ENCODE results near the gene KIF3A.
A peak's percentile ranks its signal among the peaks of the same experiment; 100 is the strongest.
"Not testable (repeated sequence)": the region's sequence is repeated elsewhere in the genome, so short reads cannot be mapped to it uniquely, and the experiment has no call there.

The KIF3A gene

DNA sequence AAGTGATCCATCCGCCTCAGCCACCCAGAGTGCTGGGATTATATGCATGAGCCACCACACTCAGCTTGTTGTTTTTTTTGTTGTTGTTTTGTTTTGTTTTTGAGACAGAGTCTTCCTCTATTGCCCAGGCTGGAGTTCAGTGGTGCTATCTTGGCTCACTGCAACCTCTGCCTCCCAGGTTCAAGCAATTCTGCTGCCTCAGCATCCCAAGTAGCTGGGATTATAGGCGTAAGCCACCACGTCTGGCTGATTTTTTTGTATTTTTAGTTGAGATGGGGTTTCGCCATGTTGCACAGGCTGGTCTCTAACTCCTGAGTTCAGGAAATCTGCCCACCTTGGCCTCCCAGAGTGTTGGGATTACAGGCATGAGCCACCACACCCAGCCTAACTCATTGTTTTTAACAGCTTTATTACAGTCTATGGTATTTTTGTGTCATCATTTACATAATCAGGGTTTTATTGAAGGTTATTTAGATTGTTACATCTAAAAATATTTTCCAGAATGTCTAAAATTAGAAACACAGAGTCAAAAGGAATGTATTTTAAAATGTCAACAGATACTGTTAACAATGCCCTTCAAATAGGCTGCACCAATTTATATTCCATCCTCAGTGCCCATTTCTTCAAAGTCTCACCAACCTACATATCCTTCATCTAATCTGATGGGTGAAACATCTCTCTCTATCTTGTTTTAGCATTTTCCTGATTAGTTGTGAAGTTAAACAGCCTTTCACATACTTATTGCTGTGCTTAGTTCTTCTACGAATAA is 18.6 kb downstream of the KIF3A start:
- Mint-ChIP-seq H3K27me3 (no peaks in the 10 kb centered on the region), H3K36me3 (peaks cover 12% of the 10 kb centered on the region), H3K27ac (no peak overlapping the region), H3K9me3 (no peaks in the 10 kb centered on the region), H3K4me3 (no peak overlapping the region), H3K4me1 (peaks cover 12% of the 10 kb centered on the region)

DNA sequence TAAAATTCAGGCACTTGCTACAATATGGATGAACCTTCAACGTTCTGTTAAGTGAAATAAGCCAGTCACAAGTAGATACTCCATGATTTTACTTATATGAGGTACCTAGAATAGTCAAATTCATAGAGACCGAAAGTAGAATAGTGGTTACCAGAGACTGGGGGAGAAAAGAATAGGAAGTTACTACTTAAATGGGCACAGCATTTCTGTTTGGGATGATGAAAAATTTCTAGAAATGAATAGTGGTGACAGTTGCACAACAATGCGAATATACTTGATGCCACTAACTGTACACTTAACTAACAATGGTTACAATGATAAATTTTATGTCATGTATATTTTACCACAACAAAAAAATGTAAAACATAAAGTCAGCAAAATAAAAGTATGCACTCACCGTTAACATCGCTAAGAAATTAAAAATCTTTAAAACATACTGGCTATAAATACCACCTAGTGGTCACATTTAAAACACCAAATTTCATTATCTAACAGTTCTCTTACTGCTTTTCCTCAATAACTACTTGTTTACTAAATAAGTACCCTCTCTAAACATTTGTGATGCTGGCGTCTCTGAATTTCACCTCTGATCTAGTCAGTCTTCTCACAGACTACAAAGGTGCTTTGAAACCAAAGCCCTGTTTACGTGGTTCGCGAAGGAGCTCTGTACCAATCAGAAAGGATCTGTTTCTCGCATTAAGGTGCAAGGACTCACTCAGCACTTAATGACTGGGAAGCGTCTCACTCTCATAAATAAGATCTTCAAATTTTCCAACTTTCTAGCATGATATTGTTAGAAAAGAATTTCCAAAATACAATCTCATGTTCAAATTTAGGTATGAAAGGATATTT is 22.7 kb downstream of the KIF3A start:
- Mint-ChIP-seq H3K36me3 (peaks cover 8% of the 10 kb centered on the region), H3K9me3 (no peaks in the 10 kb centered on the region), H3K27me3 (no peaks in the 10 kb centered on the region), H3K4me1 (peaks cover 12% of the 10 kb centered on the region), H3K4me3 (no peak overlapping the region), H3K27ac (no peak overlapping the region)

DNA sequence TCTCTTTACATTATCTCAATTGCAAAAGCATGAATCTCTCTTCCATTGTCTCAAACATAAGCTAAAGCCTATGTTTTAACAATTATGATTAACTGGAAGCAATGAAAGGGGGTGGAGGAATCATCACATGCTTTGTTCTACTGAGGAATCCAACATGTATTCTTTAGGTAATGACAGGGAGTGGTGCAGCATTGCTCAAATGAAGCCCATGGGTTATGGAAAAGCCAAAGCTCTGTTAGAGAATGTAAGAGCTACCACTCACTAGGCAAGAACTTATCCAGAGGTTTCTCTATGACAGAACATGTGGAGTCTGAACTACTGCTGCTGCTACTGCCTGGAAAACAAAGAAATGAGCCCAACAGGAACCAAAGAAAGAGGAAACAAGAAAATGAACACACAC is 28.7 kb downstream of the KIF3A start:
- H3K36me3 Mint-ChIP-seq = peaks cover 9% of the 10 kb centered on the region
- H3K27me3 Mint-ChIP-seq = no peaks in the 10 kb centered on the region
- H3K4me3 Mint-ChIP-seq = no peak overlapping the region
- H3K27ac Mint-ChIP-seq = no peak overlapping the region
- H3K9me3 Mint-ChIP-seq = no peaks in the 10 kb centered on the region
- no peaks in the 10 kb centered on the region for H3K4me1 Mint-ChIP-seq

DNA sequence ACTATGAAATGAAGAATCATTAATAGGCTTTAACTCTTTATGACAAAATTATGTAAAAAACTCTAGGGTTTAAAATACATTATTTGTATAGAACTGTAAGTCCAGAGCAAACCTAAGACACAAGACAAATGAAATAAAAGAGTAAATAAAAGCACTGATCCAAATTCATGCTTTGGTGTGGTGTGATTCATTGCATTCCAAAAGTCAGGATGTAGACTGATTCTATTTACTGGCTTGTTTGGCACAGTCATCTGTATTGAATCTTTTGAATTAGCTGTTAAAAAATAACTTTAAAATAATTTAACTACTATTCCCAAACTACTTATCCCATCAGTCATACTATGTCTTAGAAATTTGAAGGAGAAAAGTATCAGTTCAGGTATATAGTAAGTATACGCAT is 32.5 kb downstream of the KIF3A start:
- Mint-ChIP-seq H3K4me3 (no peak overlapping the region), H3K4me1 (no peaks in the 10 kb centered on the region), H3K27me3 (no peaks in the 10 kb centered on the region), H3K27ac (no peak overlapping the region), H3K36me3 (peaks cover 19% of the 10 kb centered on the region), H3K9me3 (no peaks in the 10 kb centered on the region)

DNA sequence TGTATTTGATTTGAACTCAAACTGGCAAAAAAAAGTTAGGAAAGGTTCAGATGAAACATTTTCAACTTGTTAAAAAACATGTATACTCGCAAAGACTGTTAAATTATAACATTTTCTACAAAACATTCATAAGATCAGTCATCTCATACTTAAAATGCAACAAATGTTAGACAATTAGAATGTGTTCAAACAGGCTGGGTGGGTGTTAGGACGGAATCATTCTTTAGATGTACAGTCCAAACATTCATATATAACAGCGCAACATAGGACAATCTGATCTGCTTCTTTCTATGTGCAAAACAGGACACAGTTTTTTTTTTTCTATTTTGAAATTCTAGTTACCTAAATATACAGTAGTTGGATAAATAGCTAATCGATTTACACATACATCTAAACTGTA is 41.4 kb downstream of the KIF3A start:
- H3K27ac Mint-ChIP-seq = no peak overlapping the region
- peaks cover 6% of the 10 kb centered on the region for H3K4me1 Mint-ChIP-seq
- H3K9me3 Mint-ChIP-seq = no peaks in the 10 kb centered on the region
- H3K27me3 Mint-ChIP-seq = no peaks in the 10 kb centered on the region
- H3K4me3 Mint-ChIP-seq = no peak overlapping the region
- H3K36me3 Mint-ChIP-seq = peaks cover 18% of the 10 kb centered on the region

DNA sequence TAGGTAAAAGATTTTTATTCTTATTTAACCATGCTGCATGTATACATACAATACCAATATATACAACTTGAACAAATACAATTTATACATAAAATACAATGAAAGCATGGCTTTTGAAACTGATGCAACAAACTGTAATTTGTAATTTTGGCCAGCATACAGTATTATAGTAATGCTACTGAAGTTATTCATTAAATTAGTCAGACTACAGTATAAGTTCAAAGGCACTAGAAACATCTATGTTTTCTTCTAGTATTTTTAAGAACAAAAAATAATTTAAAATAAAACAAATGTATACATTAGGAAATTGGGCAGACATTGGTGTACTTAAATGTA is 44.7 kb downstream of the KIF3A start:
- Mint-ChIP-seq H3K27ac (no peak overlapping the region), H3K27me3 (no peaks in the 10 kb centered on the region), H3K4me1 (peaks cover 27% of the 10 kb centered on the region), H3K4me3 (no peak overlapping the region), H3K9me3 (no peaks in the 10 kb centered on the region), H3K36me3 (peaks cover 6% of the 10 kb centered on the region)

DNA sequence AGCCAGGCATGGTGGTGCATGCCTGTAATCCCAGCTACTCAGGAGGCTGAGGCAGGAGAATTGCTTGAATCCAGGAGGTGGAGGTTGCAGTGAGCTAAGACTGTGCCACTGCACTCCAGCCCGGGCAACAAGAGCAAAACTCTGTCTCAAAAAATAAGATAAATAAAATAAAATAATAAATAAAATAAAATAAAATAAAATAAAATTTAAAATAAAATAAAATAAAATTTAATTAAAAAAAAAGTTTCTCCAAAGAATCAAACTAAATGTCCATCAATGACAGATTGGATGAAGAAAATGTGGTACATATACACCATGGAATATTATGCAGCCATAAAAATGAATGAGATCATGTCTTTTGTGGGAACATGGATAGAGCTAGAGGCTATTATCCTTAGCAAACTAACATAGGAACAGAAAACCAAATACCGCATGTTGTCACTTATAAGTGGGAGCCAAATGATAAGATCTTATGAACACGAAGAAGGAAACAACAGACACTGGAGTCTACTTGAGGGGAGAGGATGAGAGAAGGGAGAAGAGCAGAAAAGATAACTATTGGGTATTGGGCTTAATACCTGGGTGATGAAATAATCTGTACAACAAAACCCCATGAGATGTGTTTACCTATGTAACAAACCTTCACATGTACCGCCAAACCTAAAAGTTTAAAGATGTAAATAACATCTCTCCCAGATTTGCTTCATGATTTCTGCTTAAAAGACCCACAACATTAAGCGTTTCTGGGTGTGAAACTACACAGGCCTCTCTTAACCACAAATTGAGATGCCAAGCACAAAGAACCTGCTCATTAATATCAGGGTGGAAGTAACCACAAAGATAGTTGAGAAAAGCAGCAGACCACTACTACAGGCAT is 45.4 kb downstream of the KIF3A start:
- not testable (repeated sequence) for H3K4me3 Mint-ChIP-seq, H3K27me3 Mint-ChIP-seq, H3K36me3 Mint-ChIP-seq, H3K9me3 Mint-ChIP-seq
- peak overlapping the region; percentile 10 for H3K27ac Mint-ChIP-seq
- H3K4me1 Mint-ChIP-seq = peaks cover 27% of the 10 kb centered on the region

DNA sequence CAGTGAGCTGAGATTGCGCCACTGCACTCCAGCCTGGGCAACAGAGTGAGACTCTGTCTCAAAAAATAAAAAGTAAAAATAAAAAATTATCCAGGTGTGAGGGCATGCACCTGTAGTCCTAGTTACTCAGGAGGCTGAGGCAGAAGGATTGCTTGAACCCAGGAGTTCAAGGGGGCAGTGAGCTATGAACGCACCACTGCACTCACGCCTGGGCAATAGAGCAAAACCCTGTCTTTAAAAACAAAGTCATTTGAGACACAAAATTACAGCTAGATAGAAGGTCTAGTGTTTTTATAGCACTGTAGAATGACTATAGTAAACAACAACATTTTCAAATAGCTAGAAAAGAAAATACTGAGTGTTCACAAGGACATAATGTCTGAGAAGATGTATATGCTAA is 47.2 kb downstream of the KIF3A start:
- Mint-ChIP-seq H3K4me3 (no peak overlapping the region), H3K27ac (no peak overlapping the region), H3K27me3 (no peaks in the 10 kb centered on the region), H3K36me3 (peaks cover 7% of the 10 kb centered on the region), H3K9me3 (no peaks in the 10 kb centered on the region), H3K4me1 (peaks cover 28% of the 10 kb centered on the region)

DNA sequence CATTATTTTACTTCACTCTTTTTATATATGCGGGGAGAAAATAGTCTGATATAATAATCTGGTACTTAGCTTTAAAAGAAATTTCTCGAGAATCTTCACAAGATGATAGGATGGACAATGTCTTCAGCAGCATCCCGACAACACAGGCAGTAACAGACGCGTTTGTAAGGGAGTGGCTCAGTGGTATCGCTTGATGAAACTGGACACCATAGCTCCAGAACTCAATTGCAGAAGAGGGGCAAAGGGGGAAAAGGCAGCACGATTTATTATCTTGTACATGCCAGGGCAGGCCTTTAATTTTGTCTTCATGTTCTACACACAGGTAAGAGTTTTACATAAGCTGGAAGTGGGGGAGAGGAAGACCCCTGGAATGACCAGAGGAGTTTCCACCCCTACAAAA is 47.8 kb downstream of the KIF3A start:
- Mint-ChIP-seq H3K36me3 (peaks cover 7% of the 10 kb centered on the region), H3K27me3 (no peaks in the 10 kb centered on the region), H3K9me3 (no peaks in the 10 kb centered on the region), H3K27ac (no peak overlapping the region), H3K4me1 (peaks cover 33% of the 10 kb centered on the region), H3K4me3 (no peak overlapping the region)

DNA sequence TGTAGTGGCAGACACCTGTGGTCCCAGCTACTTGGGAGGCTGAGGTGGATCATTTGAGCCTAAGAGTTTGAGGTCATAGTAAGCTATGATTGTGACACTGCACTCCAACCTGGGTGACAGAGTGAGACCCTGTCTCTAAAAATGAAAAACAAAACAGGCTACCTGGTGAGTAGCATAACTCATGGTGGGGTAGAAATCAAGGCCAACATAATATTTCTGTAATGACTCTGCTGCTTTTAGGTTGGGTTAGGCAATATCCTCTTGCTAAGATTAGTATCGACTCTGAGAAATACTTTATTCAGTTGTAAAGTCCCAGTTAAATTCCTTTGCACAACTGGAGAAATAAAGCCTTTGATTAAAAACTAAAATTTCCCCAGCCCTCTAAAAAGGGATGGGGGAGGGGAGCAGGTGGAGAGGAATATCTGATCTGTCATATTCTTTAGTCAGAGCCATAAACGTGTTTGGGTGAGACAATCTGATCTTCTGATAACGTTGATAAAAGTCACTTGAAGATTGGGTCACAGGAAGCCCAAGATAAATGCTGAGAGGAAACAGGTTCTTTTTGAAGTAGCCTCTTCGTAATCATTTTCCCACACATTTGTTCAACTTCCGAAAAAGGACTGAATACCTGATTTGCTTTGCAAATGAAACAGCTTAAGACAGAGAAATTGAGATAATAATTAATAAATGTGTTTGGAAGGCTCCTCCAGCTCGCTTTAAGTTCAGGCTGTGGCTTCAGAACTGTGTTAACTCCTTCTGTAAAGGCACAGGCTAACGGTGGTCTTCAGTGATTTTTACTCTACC is 48.6 kb downstream of the KIF3A start:
- Mint-ChIP-seq H3K27ac (peak overlapping the region; percentile 68), H3K27me3 (no peaks in the 10 kb centered on the region)

DNA sequence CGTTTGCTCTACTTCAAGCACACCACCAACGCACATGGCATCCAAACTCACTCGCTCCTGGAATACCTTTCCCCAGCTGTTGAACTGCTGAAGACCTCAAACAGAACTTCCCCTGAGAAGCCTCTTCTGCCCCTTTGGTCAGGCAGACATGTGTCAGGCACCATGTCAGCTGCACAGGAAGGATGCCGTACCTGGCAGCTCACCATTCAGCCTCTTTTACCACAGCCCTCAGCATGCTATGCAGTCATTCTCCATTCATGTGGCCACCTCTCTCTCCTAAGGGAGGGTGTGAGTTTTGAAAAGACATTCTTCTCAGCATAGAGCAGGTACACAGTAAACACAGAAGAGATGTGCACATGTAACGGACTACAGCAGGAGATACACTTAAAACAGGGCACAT is 49.4 kb downstream of the KIF3A start:
- Mint-ChIP-seq H3K4me1 (peaks cover 33% of the 10 kb centered on the region), H3K27me3 (no peaks in the 10 kb centered on the region), H3K4me3 (no peak overlapping the region), H3K9me3 (no peaks in the 10 kb centered on the region), H3K27ac (peak overlapping the region; percentile 68), H3K36me3 (peaks cover 8% of the 10 kb centered on the region)

More for the DNA sequence above, 48.6 kb downstream of the KIF3A start:
- H3K4me3 Mint-ChIP-seq = peak overlapping the region; percentile 43
- peaks cover 7% of the 10 kb centered on the region for H3K36me3 Mint-ChIP-seq
- no peaks in the 10 kb centered on the region for H3K9me3 Mint-ChIP-seq
- H3K4me1 Mint-ChIP-seq = peaks cover 33% of the 10 kb centered on the region

DNA sequence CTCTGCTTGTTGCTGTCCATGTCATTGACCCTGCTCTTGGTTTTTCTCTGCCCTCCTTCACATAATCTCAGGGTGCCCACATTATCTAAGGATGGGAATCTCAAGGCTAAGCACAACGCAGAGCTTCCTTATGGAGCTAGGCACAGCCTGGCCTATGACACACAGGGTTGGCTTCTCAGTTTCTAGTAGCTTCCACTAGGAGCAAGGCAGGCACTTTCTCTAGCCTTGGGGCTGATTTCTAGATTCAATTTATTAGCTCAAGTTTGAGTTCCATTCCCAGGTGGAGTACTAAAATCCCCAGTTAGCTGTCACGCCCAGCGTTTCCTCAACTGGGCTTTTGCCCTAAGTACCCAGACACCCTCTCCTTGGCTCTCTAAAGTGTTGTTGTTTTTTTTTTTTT is 51.2 kb downstream of the KIF3A start:
- Mint-ChIP-seq H3K4me3 (no peak overlapping the region), H3K4me1 (peaks cover 26% of the 10 kb centered on the region), H3K9me3 (no peaks in the 10 kb centered on the region), H3K27me3 (no peaks in the 10 kb centered on the region), H3K27ac (no peak overlapping the region), H3K36me3 (peaks cover 3% of the 10 kb centered on the region)

DNA sequence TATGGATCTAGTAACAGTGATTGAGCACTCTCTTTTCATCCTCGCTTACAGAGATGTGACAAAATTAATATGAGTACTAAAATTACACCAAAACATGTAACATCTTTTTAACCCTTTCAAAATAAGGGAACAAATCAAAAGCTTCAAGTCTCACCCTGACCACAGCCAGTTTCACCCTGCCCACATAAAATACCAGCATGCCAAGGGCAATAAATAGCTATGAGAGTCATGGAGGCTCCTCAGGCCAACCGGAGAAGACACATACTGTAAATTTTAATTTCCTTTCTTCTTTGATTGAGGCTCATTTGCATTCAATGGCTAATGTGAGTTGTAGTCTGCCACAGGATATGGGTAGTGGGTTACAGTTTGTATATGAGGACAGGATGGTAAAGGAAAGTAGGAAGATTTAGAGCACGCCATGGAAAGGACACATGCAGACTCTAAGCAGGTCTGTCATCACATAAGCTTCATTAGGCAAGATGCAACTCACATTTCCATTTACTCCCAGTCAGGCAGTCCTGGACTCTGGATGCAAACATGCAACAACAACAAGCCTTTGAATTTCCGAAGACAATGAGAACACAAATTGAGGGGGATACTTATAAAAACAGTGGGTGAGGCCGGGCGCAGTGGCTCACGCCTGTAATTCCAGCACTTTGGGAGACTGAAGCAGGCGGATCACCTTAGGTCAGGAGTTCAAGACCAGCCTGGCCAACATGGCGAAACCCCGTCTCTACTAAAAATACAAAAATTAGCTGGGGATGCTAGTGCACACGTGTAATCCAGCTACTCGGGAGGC is 52.2 kb downstream of the KIF3A start:
- Mint-ChIP-seq H3K36me3 (peaks cover 6% of the 10 kb centered on the region), H3K4me1 (peaks cover 26% of the 10 kb centered on the region), H3K9me3 (no peaks in the 10 kb centered on the region)

DNA sequence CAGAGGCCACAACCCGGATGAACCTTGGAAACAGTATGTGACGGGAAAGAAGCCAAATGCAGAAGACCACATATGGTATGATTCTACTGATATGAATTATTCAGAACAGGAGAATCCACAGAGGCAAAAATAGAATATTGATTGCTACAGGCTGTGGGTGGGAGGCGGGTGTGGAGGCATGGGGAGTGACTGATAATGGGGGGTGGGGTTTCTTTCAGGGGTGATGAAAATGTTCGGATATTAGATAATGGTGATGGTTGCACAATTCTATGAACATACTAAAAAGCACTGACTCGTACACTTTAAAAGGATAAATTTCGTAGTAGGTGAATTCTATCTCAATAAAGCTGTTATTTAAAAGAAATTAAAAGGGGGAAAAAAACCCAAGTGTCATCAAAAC is 52.9 kb downstream of the KIF3A start:
- no peak overlapping the region for H3K27ac Mint-ChIP-seq
- H3K9me3 Mint-ChIP-seq = no peaks in the 10 kb centered on the region
- H3K27me3 Mint-ChIP-seq = no peaks in the 10 kb centered on the region
- peaks cover 6% of the 10 kb centered on the region for H3K36me3 Mint-ChIP-seq
- H3K4me3 Mint-ChIP-seq = no peak overlapping the region
- H3K4me1 Mint-ChIP-seq = peaks cover 25% of the 10 kb centered on the region

More for the DNA sequence above, 52.2 kb downstream of the KIF3A start:
- Mint-ChIP-seq H3K27me3 (no peaks in the 10 kb centered on the region), H3K27ac (no peak overlapping the region), H3K4me3 (no peak overlapping the region)

All from activated naive CD4-positive, alpha-beta T cell treated with anti-CD3 and anti-CD28 coated beads, Interleukin-2, amount 50 U/mL, for 24 hours (primary cell).